Sciatic nerve (tissue), 2 donors: Measurements from ENCODE around the gene TLR3. TPM values are rescaled to one million over a fixed set of nuclear protein-coding genes. Genes with fewer than 3 reads are reported as not detected.
"Not testable (repeated sequence)": the region's sequence is repeated elsewhere in the genome, so short reads cannot be mapped to it uniquely, and the experiment has no call there.

ENCODE experiments used
- ATAC-seq: fragments of 200-7000 bp; cut with Tn5 transposase; one replicate; pipeline ENCODE4 v1.9.1; 2020; ENCODE audit warnings: mild to moderate bottlenecking, moderate library complexity
- DNase-seq: peaks from one replicate; pipeline ENCODE4 v3.0.0-alpha.2; 2020; ENCODE audit warnings: low spot score
- intact Hi-C: fragments of 100-400 bp; cut with DNase I; formaldehyde crosslinking; loops from one replicate; pipeline ENCODE4 v1.14.2; 2022
- total RNA-seq: library from RNA; stranded (reverse); fragmentation: NEBNext Ultra II Directional; extraction: Animal tissue kit (Norgen Biotek cat#: 25700); gene quantifications from one replicate; pipeline ENCODE4 v1.2.1, GENCODE V29; 2021
- donor health status: DM: no; HTN: no; CAD: no.
- donor health status: DM: no; HTN: no; CAD: no.

TLR3 gene
- total RNA-seq = 15.2 TPM

- peak; percentile 68 for ATAC-seq
- no peak for DNase-seq
- intact Hi-C loops = no loop called here
These were observed at the start of gene TLR3 for GRCh38 chr4:186068581-186069348. TLR3 (plus strand) TSS chr4:186069156; CDS start chr4:186076620, 7,464 bp downstream.

GRCh38 chr4:186019269-186019668 is 49.7 kb upstream of the TLR3 start:
- intact Hi-C loops = no loop called here
- ATAC-seq = no peak

GRCh38 chr4:186020106-186020792 is 48.7 kb upstream of the TLR3 start:
- no peak for DNase-seq
- ATAC-seq = no peak
- intact Hi-C loops = no loop called here

More at GRCh38 chr4:186019269-186019668, 49.7 kb upstream of the TLR3 start:
- DNase-seq = no peak

- intact Hi-C loops = no loop called here
- DNase-seq = no peak
- no peak for ATAC-seq
These were observed 48.1 kb upstream of the TLR3 start for GRCh38 chr4:186020793-186021407.

GRCh38 chr4:186021461-186022167 is 47.3 kb upstream of the TLR3 start:
- intact Hi-C loops = no loop called here
- ATAC-seq = peak; percentile 74
- DNase-seq = no peak

- ATAC-seq = no peak
- intact Hi-C loops = no loop called here
These were observed 45.0 kb upstream of the TLR3 start for GRCh38 chr4:186023975-186024374.

GRCh38 chr4:186024637-186025407 is 44.1 kb upstream of the TLR3 start:
- ATAC-seq = peak; percentile 27
- DNase-seq = no peak
- intact Hi-C loops = no loop called here

More at GRCh38 chr4:186023975-186024374, 45.0 kb upstream of the TLR3 start:
- no peak for DNase-seq

- ATAC-seq (peak; percentile 28), DNase-seq (no peak)
- intact Hi-C loops = no loop called here
These were observed 43.6 kb upstream of the TLR3 start for GRCh38 chr4:186025408-186025690.

GRCh38 chr4:186027405-186027804 is 41.6 kb upstream of the TLR3 start:
- intact Hi-C loops = no loop called here
- ATAC-seq (no peak), DNase-seq (no peak)

- ATAC-seq (peak; percentile 86), DNase-seq (no peak)
- intact Hi-C loops = no loop called here
These were observed 39.2 kb upstream of the TLR3 start for GRCh38 chr4:186029571-186030398.

- DNase-seq = no peak
- no peak for ATAC-seq
- intact Hi-C loops = no loop called here
These were observed 38.6 kb upstream of the TLR3 start for GRCh38 chr4:186030399-186030775.

GRCh38 chr4:186030795-186031194 is 38.2 kb upstream of the TLR3 start:
- no peak for ATAC-seq
- DNase-seq = no peak
- intact Hi-C loops = no loop called here

GRCh38 chr4:186032259-186032658 is 36.7 kb upstream of the TLR3 start:
- ATAC-seq = no peak
- no peak for DNase-seq
- intact Hi-C loops = no loop called here

- intact Hi-C loops = no loop called here
- DNase-seq = no peak
- no peak for ATAC-seq
These were observed 35.9 kb upstream of the TLR3 start for GRCh38 chr4:186033027-186033426.

GRCh38 chr4:186034613-186035012 is 34.3 kb upstream of the TLR3 start:
- not testable (repeated sequence) for ATAC-seq, DNase-seq
- intact Hi-C loops = loop anchor here (5.0 kb wide), 1 partner anchor 392 kb away; no protein-coding TSS in a partner anchor

- DNase-seq (no peak), ATAC-seq (no peak)
- intact Hi-C loops = loop anchor here (5.0 kb wide), 1 partner anchor 395 kb away; no protein-coding TSS in a partner anchor
These were observed 31.9 kb upstream of the TLR3 start for GRCh38 chr4:186036976-186037581.
